GM18907 (cell line): ENCODE measurements around the gene AHRR.
"Not testable (repeated sequence)": the region's sequence is repeated elsewhere in the genome, so short reads cannot be mapped to it uniquely, and the experiment has no call there.

Source experiments
- ATAC-seq: cut with Tn5 transposase; IDR thresholded peaks from one replicate; pipeline ENCODE4 v1.9.1; 2021; ENCODE audit warnings: mild to moderate bottlenecking, moderate library complexity; ENCODE audit not compliant: unreplicated experiment

Gene AHRR

GRCh38 chr5:405421-405820 is 83.9 kb downstream of the AHRR start:
- no peak for ATAC-seq

GRCh38 chr5:406041-406440 is 84.5 kb downstream of the AHRR start:
- no peak for ATAC-seq

- no peak for ATAC-seq
Observed at GRCh38 chr5:407051-407450, 85.5 kb downstream of the AHRR start.

GRCh38 chr5:407801-408268 is 86.3 kb downstream of the AHRR start:
- ATAC-seq = no peak

- ATAC-seq = no peak
Observed at GRCh38 chr5:410911-411517, 89.5 kb downstream of the AHRR start.

GRCh38 chr5:411728-412127 is 90.2 kb downstream of the AHRR start:
- no peak for ATAC-seq

- not testable (repeated sequence) for ATAC-seq
Observed at GRCh38 chr5:414991-415927, 93.7 kb downstream of the AHRR start.

- no peak for ATAC-seq
Observed at GRCh38 chr5:415928-416635, 94.6 kb downstream of the AHRR start.

- ATAC-seq = no peak
Observed at GRCh38 chr5:416636-416960, 95.1 kb downstream of the AHRR start.

GRCh38 chr5:417301-418161 is 96.0 kb downstream of the AHRR start:
- ATAC-seq = no peak

- ATAC-seq = no peak
Observed at GRCh38 chr5:418162-419121, 96.9 kb downstream of the AHRR start.

GRCh38 chr5:419970-420369 is 98.5 kb downstream of the AHRR start:
- no peak for ATAC-seq

- no peak for ATAC-seq
Observed at GRCh38 chr5:420632-421286, 99.2 kb downstream of the AHRR start.

- no peak for ATAC-seq
Observed at GRCh38 chr5:421287-421880, 99.9 kb downstream of the AHRR start.

GRCh38 chr5:421901-422300 is 100.4 kb downstream of the AHRR start:
- ATAC-seq = no peak

GRCh38 chr5:422323-423232 is 101.1 kb downstream of the AHRR start:
- no peak for ATAC-seq

- ATAC-seq = no peak
Observed at GRCh38 chr5:423233-423565, 101.7 kb downstream of the AHRR start.
